IMR-90 (cell line): Measurements from ENCODE around the gene SARNP. TPM values are rescaled to one million over a fixed set of nuclear protein-coding genes. Genes with fewer than 3 reads are reported as not detected.

Source experiments
- ATAC-seq: fragments of 200-7000 bp; cut with Tn5 transposase; 2 replicates; pipeline ENCODE4 v1.9.1; 2020; ENCODE audit warnings: low read depth, mild to moderate bottlenecking, moderate library complexity
- BruUV-seq: library from RNA; stranded (reverse); fragments of 400-500 nt; replicated peaks from 2 replicates; lab custom pipeline; 2021; lab: Mats Ljungman, UMichigan
- CTCF ChIA-PET: fragments of 300-600 bp; formaldehyde crosslinking; extraction: SDS; loops from one replicate; lab custom pipeline; 2021; ENCODE audit warnings: antibody characterized with exemption; lab: Yijun Ruan, JAX
- POLR2A ChIA-PET: fragments of 300-600 bp; sonication (Branson Sonifier 250); formaldehyde crosslinking; loops from one replicate; lab custom pipeline; 2022; ENCODE audit warnings: antibody characterized with exemption; ENCODE audit not compliant: unreplicated experiment; lab: Charles Lee
- DNase-seq: peaks from one replicate; pipeline ENCODE4 v3.0.0; 2013
- H2AFZ ChIP-seq: replicated peaks from 2 replicates; pipeline ENCODE3; 2013; ENCODE audit warnings: low read length, mild to moderate bottlenecking; ENCODE audit not compliant: poor library complexity
- H2AK5ac ChIP-seq: 2 replicates; pipeline ENCODE4 v1.6.1; 2013; ENCODE audit warnings: low read depth, low read length, inconsistent platforms
- H2AK9ac ChIP-seq: replicated peaks from 2 replicates; pipeline ENCODE3; 2013; ENCODE audit warnings: mild to moderate bottlenecking, low read depth, low read length, moderate library complexity; ENCODE audit not compliant: poor library complexity
- H2BK120ac ChIP-seq: 2 replicates; pipeline ENCODE4 v1.6.1; 2013; ENCODE audit warnings: low read depth, low read length, inconsistent platforms
- H2BK15ac ChIP-seq: 3 replicates; pipeline ENCODE4 v1.6.1; 2013; ENCODE audit warnings: low read depth, low read length, inconsistent platforms
- H2BK20ac ChIP-seq: 2 replicates; pipeline ENCODE4 v1.6.1; 2013; ENCODE audit warnings: low read depth, mild to moderate bottlenecking, inconsistent platforms, low read length, moderate library complexity
- H2BK5ac ChIP-seq: 2 replicates; pipeline ENCODE4 v1.6.1; 2013; ENCODE audit warnings: mild to moderate bottlenecking, low read depth, low read length, inconsistent platforms; ENCODE audit not compliant: poor library complexity, severe bottlenecking
- H3K14ac ChIP-seq: replicated peaks from 2 replicates; pipeline ENCODE4 v1.6.1; 2013; ENCODE audit warnings: low read depth, low read length, inconsistent platforms
- H3K18ac ChIP-seq: 2 replicates; pipeline ENCODE4 v1.6.1; 2013; ENCODE audit warnings: low read depth, low read length, control low read depth
- H3K23ac ChIP-seq: 2 replicates; pipeline ENCODE4 v1.6.1; 2013; ENCODE audit warnings: low read depth, low read length, inconsistent platforms
- H3K27ac ChIP-seq: 2 replicates; pipeline ENCODE4 v1.5.1; 2013; ENCODE audit warnings: mild to moderate bottlenecking, control low read depth, low read length; ENCODE audit not compliant: insufficient read depth
- H3K27me3 ChIP-seq: 2 replicates; pipeline ENCODE4 v1.6.1; 2013; ENCODE audit warnings: low read length; ENCODE audit not compliant: control insufficient read depth, insufficient read depth
- H3K36me3 ChIP-seq: 2 replicates; pipeline ENCODE4 v1.6.1; 2013; ENCODE audit warnings: low read length, mixed read lengths; ENCODE audit not compliant: control insufficient read depth, insufficient read depth
- H3K4ac ChIP-seq: 2 replicates; pipeline ENCODE4 v1.6.1; 2013; ENCODE audit warnings: low read depth, low read length, inconsistent platforms
- H3K4me1 ChIP-seq: 2 replicates; pipeline ENCODE4 v1.6.1; 2013; ENCODE audit warnings: low read length, mixed read lengths; ENCODE audit not compliant: control insufficient read depth, insufficient read depth
- H3K4me2 ChIP-seq: 2 replicates; pipeline ENCODE4 v1.6.1; 2013; ENCODE audit warnings: low read depth, mild to moderate bottlenecking, control low read depth, low read length, moderate library complexity
- H3K4me3 ChIP-seq: 2 replicates; pipeline ENCODE4 v1.5.1; 2013; ENCODE audit warnings: low read depth, mild to moderate bottlenecking, control low read depth, low read length, moderate library complexity; ENCODE audit not compliant: insufficient read depth
- H3K56ac ChIP-seq: 2 replicates; pipeline ENCODE4 v1.6.1; 2013; ENCODE audit warnings: low read length, inconsistent platforms; ENCODE audit not compliant: insufficient read depth; ENCODE audit errors: extremely low read depth
- H3K79me1 ChIP-seq, 2 experiments: 2 replicates each; pipeline ENCODE4 v1.6.1; 2013; ENCODE audit warnings: low read length in 2 of 2, inconsistent platforms in 1 of 2, low read depth in 1 of 2
- H3K9ac ChIP-seq: 2 replicates; pipeline ENCODE4 v1.6.1; 2013; ENCODE audit warnings: low read depth, low read length, control low read depth
- H3K9me1 ChIP-seq: 2 replicates; pipeline ENCODE4 v1.6.1; 2013; ENCODE audit warnings: low read length, inconsistent platforms; ENCODE audit not compliant: insufficient read depth
- H3K9me3 ChIP-seq: 2 replicates; pipeline ENCODE4 v1.6.1; 2013; ENCODE audit warnings: low read length; ENCODE audit not compliant: control insufficient read depth, insufficient read depth
- H4K20me1 ChIP-seq: 2 replicates; pipeline ENCODE4 v1.6.1; 2013; ENCODE audit warnings: low read length, inconsistent platforms; ENCODE audit not compliant: insufficient read depth
- H4K5ac ChIP-seq: 2 replicates; pipeline ENCODE4 v1.6.1; 2013; ENCODE audit warnings: mild to moderate bottlenecking, low read depth, low read length, control low read depth
- H4K8ac ChIP-seq, 2 experiments: 2 replicates each; pipeline ENCODE4 v1.6.1; 2013; ENCODE audit warnings: low read depth in 2 of 2, low read length in 2 of 2, control low read depth in 1 of 2, inconsistent platforms in 1 of 2
- H4K91ac ChIP-seq: 2 replicates; pipeline ENCODE4 v1.6.1; 2013; ENCODE audit warnings: low read depth, low read length, inconsistent platforms; ENCODE audit not compliant: insufficient read depth
- BHLHE40 ChIP-seq: fragments of 150-350 bp; IDR thresholded peaks from 2 replicates; pipeline ENCODE4 v1.6.1; 2016; ENCODE audit warnings: mild to moderate bottlenecking, low read depth, low read length
- CTCF ChIP-seq: conservative IDR thresholded peaks from 2 replicates; pipeline ENCODE4 v1.5.1; 2012; ENCODE audit warnings: mild to moderate bottlenecking, low read depth, low read length, improper control_type of control experiment
- MAZ ChIP-seq: IDR thresholded peaks from 2 replicates; pipeline ENCODE4 v1.6.1; 2012; ENCODE audit warnings: low read depth, mild to moderate bottlenecking, low read length, improper control_type of control experiment, moderate library complexity, borderline replicate concordance
- NFE2L2 ChIP-seq: fragments of 150-350 bp; IDR thresholded peaks from 2 replicates; pipeline ENCODE4 v1.6.1; 2016; ENCODE audit warnings: low read depth, mild to moderate bottlenecking, low read length
- POLR2A ChIP-seq: IDR thresholded peaks from 2 replicates; pipeline ENCODE4 v1.6.1; 2012; ENCODE audit warnings: mild to moderate bottlenecking, low read depth, low read length
- RAD21 ChIP-seq: IDR thresholded peaks from 2 replicates; pipeline ENCODE4 v1.6.1; 2012; ENCODE audit warnings: low read length, improper control_type of control experiment
- RCOR1 ChIP-seq: IDR thresholded peaks from 2 replicates; pipeline ENCODE4 v1.6.1; 2012; ENCODE audit warnings: mild to moderate bottlenecking, low read length, improper control_type of control experiment; ENCODE audit not compliant: insufficient replicate concordance
- SMC3 ChIP-seq: fragments of 150-350 bp; IDR thresholded peaks from 2 replicates; pipeline ENCODE4 v1.6.1; 2016; ENCODE audit warnings: low read depth, mild to moderate bottlenecking, antibody characterized with exemption, low read length, moderate library complexity
- WGBS, 2 experiments: methylation state at CpG; one replicate each; pipeline versions ENCODE4 v1.1.5 to v1.1.7; 2013; ENCODE audit warnings: missing lambda C conversion rate in 2 of 2; ENCODE audit not compliant: insufficient read length in 1 of 2; ENCODE audit errors: extremely low coverage in 2 of 2; 5-methylcytosine and 5-hydroxymethylcytosine counted together
- dilution Hi-C: fragments of 300-500 bp; cut with HindIII; formaldehyde crosslinking; loops from one replicate; pipeline ENCODE4 v1.14.3; 2018; ENCODE audit warnings: low sequenced_read_pairs; ENCODE audit not compliant: unreplicated experiment
- in situ Hi-C: fragments of 300-500 bp; cut with MboI; formaldehyde crosslinking; loops from 3 replicates; pipeline ENCODE4 v1.14.3; 2019; ENCODE audit warnings: low sequenced_read_pairs, inconsistent platforms, mixed read lengths
- intact Hi-C: fragments of 100-400 bp; cut with micrococcal nuclease; formaldehyde crosslinking; loops from 2 replicates; pipeline ENCODE4 v1.10.0; 2022
- polyA plus RNA-seq, 3 experiments: library from polyadenylated mRNA; depleted of rRNA; stranded (reverse); fragments of >200 nt; gene quantifications; 2 replicates each; pipeline ENCODE4 v1.2.3, GENCODE V29; 2012; ENCODE audit warnings: low replicate concordance in 1 of 3
- total RNA-seq: library from RNA; depleted of rRNA; stranded (reverse); fragments of >200 nt; gene quantifications from 2 replicates; pipeline ENCODE4 v1.2.3, GENCODE V29; 2012

Gene SARNP
- total and polyA plus RNA-seq, 2 of the 4 experiments (the other 2 are of a cell fraction), result 46.8 to 103 TPM

GRCh38 chr12:55777856-55778255, 39.7 kb downstream of the SARNP start:
- H3K4me3 ChIP-seq, result no peak overlapping the region
- no peak overlapping the region for H3K14ac ChIP-seq
- no peak overlapping the region for H2BK15ac ChIP-seq
- no peak for ATAC-seq
- peaks cover 4% of the 10 kb centered on the region; the same call in 1 of the 2 replicates for H3K4me1 ChIP-seq
- no CpG with 5 or more reads among the region's 3 CpGs for WGBS, 2 experiments
- peaks cover 32% of the 10 kb centered on the region for H3K36me3 ChIP-seq
- H3K27me3 ChIP-seq, result no peaks in the 10 kb centered on the region
- no peak overlapping the region for H3K9ac ChIP-seq
- H2BK20ac ChIP-seq, result no peak overlapping the region
- TF ChIP-seq POLR2A, result no peak
- TF ChIP-seq RCOR1, result no peak
- TF ChIP-seq MAZ, result no peak
- no peak for TF ChIP-seq CTCF
- no peak for TF ChIP-seq BHLHE40
- TF ChIP-seq SMC3, result no peak
- no peak for TF ChIP-seq RAD21
- no peak for TF ChIP-seq NFE2L2
- H3K56ac ChIP-seq, result no peak overlapping the region
- BruUV-seq, result no TSS peak
- no peak for DNase-seq
- H3K79me1 ChIP-seq, result peaks cover 18 to 53% of the 10 kb centered on the region in 2 experiments
- no peak overlapping the region for H4K91ac ChIP-seq
- no peak overlapping the region for H3K27ac ChIP-seq
- H2BK5ac ChIP-seq, result no peak overlapping the region
- H4K20me1 ChIP-seq, result no peaks in the 10 kb centered on the region; the same call in 1 of the 2 replicates
- H3K4ac ChIP-seq, result no peak overlapping the region
- ChIA-PET POLR2A (no interaction called here), CTCF (no interaction called here)
- no peak overlapping the region for H2AK9ac ChIP-seq
- intact Hi-C loops, result no loop called here
- no peak overlapping the region for H3K18ac ChIP-seq
- H3K23ac ChIP-seq, result no peak overlapping the region
- dilution Hi-C loops, result no loop called here
- H2AK5ac ChIP-seq, result no peak overlapping the region
- no peak overlapping the region for H2AFZ ChIP-seq
- in situ Hi-C loops, result no loop called here
- no peak overlapping the region for H4K8ac ChIP-seq
- H3K9me3 ChIP-seq, result no peaks in the 10 kb centered on the region
- no peak overlapping the region for H2BK120ac ChIP-seq
- H4K5ac ChIP-seq, result no peak overlapping the region
- H3K4me2 ChIP-seq, result no peak overlapping the region
- H3K9me1 ChIP-seq, result no peaks in the 10 kb centered on the region; the same call in 1 of the 2 replicates
